ENCODE results near the gene LBH. TPM values are rescaled to one million over a fixed set of nuclear protein-coding genes. Genes with fewer than 3 reads are reported as not detected.

The LBH gene
- polyA plus RNA-seq, 12 donors = 17.8 to 37.7 (median 27.1) TPM; not detected in 1

GRCh38 chr2:30213326-30213725 lies 18.0 kb upstream of the LBH start:
- DNase-seq = no peak

- no peak for DNase-seq
Measured at GRCh38 chr2:30213907-30214463, 17.3 kb upstream of the LBH start.

- DNase-seq = peak; percentile 71
Measured at GRCh38 chr2:30216157-30216556, 15.2 kb upstream of the LBH start.

GRCh38 chr2:30217644-30218337 lies 13.5 kb upstream of the LBH start:
- DNase-seq = peak; percentile 58

- DNase-seq = no peak
Measured at GRCh38 chr2:30218338-30218713, 13.0 kb upstream of the LBH start.

- no peak for DNase-seq
Measured at GRCh38 chr2:30218814-30219213, 12.5 kb upstream of the LBH start.

GRCh38 chr2:30219886-30220875 lies 11.2 kb upstream of the LBH start:
- no peak for DNase-seq

GRCh38 chr2:30221531-30221930 lies 9.8 kb upstream of the LBH start:
- DNase-seq = no peak

GRCh38 chr2:30222031-30222430 lies 9.3 kb upstream of the LBH start:
- no peak for DNase-seq

- DNase-seq = no peak
Measured at GRCh38 chr2:30222636-30223360, 8.5 kb upstream of the LBH start.

- no peak for DNase-seq
Measured at GRCh38 chr2:30223413-30223874, 7.9 kb upstream of the LBH start.

- no peak for DNase-seq
Measured at GRCh38 chr2:30224151-30224550, 7.2 kb upstream of the LBH start.

GRCh38 chr2:30225131-30225762 lies 6.1 kb upstream of the LBH start:
- DNase-seq = peak; percentile 62

- DNase-seq = no peak
Measured at GRCh38 chr2:30226144-30227032, 4.9 kb upstream of the LBH start.

GRCh38 chr2:30229596-30229995 lies 1.7 kb upstream of the LBH start:
- DNase-seq = no peak

- DNase-seq = peak; percentile 51
Measured at GRCh38 chr2:30230497-30231211, 680 bp upstream of the LBH start.

- DNase-seq = peak; percentile 66
Measured at GRCh38 chr2:30231996-30232800, 864 bp downstream of the LBH start.

- DNase-seq = no peak
Measured at GRCh38 chr2:30232801-30233130, 1.4 kb downstream of the LBH start.
